ENCODE data around the gene MOB1B.

DNA sequence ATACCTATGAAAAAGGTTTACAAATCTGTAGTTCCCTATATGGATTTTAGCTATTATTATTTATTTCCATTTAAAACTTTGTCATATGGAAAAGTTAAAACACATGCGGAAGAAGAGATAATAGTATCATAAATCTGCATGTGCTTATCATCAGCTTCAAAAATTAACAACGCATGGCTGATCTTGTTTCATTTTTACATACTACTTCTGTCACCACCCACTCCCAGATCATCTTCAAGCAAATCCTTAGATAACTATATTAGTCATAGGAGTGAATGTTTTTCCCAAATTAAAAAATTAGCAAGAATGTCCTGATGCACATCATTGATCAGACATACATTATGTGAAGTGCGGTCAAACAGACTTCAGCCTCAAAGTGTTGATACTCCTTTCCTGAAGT, 24.6 kb upstream of the MOB1B start:
- TF ChIP-seq, protein P1, sequence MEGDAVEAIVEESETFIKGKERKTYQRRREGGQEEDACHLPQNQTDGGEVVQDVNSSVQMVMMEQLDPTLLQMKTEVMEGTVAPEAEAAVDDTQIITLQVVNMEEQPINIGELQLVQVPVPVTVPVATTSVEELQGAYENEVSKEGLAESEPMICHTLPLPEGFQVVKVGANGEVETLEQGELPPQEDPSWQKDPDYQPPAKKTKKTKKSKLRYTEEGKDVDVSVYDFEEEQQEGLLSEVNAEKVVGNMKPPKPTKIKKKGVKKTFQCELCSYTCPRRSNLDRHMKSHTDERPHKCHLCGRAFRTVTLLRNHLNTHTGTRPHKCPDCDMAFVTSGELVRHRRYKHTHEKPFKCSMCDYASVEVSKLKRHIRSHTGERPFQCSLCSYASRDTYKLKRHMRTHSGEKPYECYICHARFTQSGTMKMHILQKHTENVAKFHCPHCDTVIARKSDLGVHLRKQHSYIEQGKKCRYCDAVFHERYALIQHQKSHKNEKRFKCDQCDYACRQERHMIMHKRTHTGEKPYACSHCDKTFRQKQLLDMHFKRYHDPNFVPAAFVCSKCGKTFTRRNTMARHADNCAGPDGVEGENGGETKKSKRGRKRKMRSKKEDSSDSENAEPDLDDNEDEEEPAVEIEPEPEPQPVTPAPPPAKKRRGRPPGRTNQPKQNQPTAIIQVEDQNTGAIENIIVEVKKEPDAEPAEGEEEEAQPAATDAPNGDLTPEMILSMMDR (IDR thresholded peaks at IDR 0.05), result no peak
- no peak for TF ChIP-seq POLR2AphosphoS5 (IDR thresholded peaks at IDR 0.05; ENCODE audit: insufficient read depth in 1 of 2, low read depth in 1 of 2)

Data from vagina (tissue), 2 donors.